ENCODE data around the gene CACNB1. TPM values are rescaled to one million over a fixed set of nuclear protein-coding genes. Genes with fewer than 3 reads are reported as not detected.

Gene CACNB1
- total RNA-seq, 1 donor = 5.8 TPM

- H2AFZ ChIP-seq (ENCODE audit: low read length) = no peak overlapping the region
- DNase-seq (ENCODE audit: insufficient read length, low spot score, missing footprints) = no peak
- H3K9me3 ChIP-seq (ENCODE audit: low read depth, low read length) = no peaks in the 10 kb centered on the region
- H4K20me1 ChIP-seq (ENCODE audit: insufficient read depth, low read length) = no peaks in the 10 kb centered on the region
- no peaks in the 10 kb centered on the region for H3K4me1 ChIP-seq (ENCODE audit: insufficient read depth, low read length)
- peaks cover 7% of the 10 kb centered on the region for H3K27me3 ChIP-seq (ENCODE audit: insufficient read depth, low read length)
- no peak overlapping the region for H3K4me2 ChIP-seq (ENCODE audit: insufficient read depth, low read length)
- TF ChIP-seq, protein P1, sequence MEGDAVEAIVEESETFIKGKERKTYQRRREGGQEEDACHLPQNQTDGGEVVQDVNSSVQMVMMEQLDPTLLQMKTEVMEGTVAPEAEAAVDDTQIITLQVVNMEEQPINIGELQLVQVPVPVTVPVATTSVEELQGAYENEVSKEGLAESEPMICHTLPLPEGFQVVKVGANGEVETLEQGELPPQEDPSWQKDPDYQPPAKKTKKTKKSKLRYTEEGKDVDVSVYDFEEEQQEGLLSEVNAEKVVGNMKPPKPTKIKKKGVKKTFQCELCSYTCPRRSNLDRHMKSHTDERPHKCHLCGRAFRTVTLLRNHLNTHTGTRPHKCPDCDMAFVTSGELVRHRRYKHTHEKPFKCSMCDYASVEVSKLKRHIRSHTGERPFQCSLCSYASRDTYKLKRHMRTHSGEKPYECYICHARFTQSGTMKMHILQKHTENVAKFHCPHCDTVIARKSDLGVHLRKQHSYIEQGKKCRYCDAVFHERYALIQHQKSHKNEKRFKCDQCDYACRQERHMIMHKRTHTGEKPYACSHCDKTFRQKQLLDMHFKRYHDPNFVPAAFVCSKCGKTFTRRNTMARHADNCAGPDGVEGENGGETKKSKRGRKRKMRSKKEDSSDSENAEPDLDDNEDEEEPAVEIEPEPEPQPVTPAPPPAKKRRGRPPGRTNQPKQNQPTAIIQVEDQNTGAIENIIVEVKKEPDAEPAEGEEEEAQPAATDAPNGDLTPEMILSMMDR (IDR thresholded peaks at IDR 0.05; ENCODE audit: extremely low read depth, low read depth, low read length) = no peak
- no peaks in the 10 kb centered on the region for H3K79me2 ChIP-seq (ENCODE audit: insufficient read depth, low read length)
- no peaks in the 10 kb centered on the region for H3K36me3 ChIP-seq (ENCODE audit: insufficient read depth, low read length)
- no peak overlapping the region for H3K4me3 ChIP-seq (ENCODE audit: insufficient read depth, low read length)
- H3K27ac ChIP-seq (ENCODE audit: low read depth, low read length) = no peak overlapping the region
Measured at GRCh38 chr17:39158623-39159022, 38.8 kb downstream of the CACNB1 start.

DNA sequence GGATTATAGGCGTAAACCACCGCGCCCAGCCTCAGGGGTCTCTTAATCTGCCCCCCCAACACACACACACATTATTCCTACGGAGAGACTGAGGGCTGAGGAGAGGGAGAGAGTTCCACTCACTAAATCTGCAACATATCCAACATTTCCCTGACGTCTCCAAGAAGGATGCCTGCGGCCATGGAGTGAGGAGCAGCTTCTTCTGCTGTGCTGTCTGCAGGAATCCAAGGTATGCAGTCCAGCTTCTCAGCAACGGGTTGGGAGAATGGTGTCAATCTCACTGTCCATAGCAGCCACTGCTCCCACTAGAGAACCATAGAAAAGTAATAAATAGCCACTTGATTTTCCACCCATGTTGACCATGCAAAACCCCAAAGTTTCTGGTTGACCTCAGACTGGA lies 41.0 kb downstream of the CACNB1 start:
- Histone ChIP-seq H3K4me2 (ENCODE audit: insufficient read depth, low read length) (no peak overlapping the region), H3K4me1 (ENCODE audit: insufficient read depth, low read length) (peaks cover 13% of the 10 kb centered on the region), H3K4me3 (ENCODE audit: insufficient read depth, low read length) (no peak overlapping the region), H3K9me3 (ENCODE audit: low read depth, low read length) (no peaks in the 10 kb centered on the region), H2AFZ (ENCODE audit: low read length) (no peak overlapping the region), H3K27me3 (ENCODE audit: insufficient read depth, low read length) (peaks cover 16% of the 10 kb centered on the region), H3K27ac (ENCODE audit: low read depth, low read length) (no peak overlapping the region), H4K20me1 (ENCODE audit: insufficient read depth, low read length) (no peaks in the 10 kb centered on the region), H3K79me2 (ENCODE audit: insufficient read depth, low read length) (no peaks in the 10 kb centered on the region), H3K36me3 (ENCODE audit: insufficient read depth, low read length) (no peaks in the 10 kb centered on the region)
- TF ChIP-seq, protein P1 (IDR thresholded peaks at IDR 0.05; ENCODE audit: extremely low read depth, low read depth, low read length) = no peak
- DNase-seq (ENCODE audit: insufficient read length, low spot score, missing footprints) = peak; percentile 11

DNA sequence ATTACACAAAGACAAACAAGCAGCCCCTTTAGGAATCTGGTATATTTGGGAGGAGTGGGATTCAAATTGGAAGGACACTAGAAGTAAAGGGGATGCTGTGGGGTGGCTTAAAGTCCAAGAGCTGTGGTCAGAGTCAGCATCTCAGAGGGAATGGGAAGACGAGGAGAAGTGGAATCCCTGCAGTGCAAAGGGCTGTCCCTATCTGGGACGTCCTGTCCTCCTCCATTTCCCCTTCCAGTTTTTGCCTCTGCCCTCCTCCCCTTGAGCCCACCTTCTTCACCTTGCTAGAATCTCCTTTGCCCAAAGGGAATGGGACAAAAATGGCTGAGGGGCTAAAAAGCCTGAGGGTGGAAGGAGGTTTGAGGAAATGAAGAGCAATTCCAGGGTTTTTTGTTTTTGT lies 41.8 kb downstream of the CACNB1 start:
- Histone ChIP-seq H3K4me2 (ENCODE audit: insufficient read depth, low read length) (no peak overlapping the region), H3K9me3 (ENCODE audit: low read depth, low read length) (no peaks in the 10 kb centered on the region), H3K27me3 (ENCODE audit: insufficient read depth, low read length) (peaks cover 23% of the 10 kb centered on the region), H2AFZ (ENCODE audit: low read length) (no peak overlapping the region), H3K36me3 (ENCODE audit: insufficient read depth, low read length) (no peaks in the 10 kb centered on the region), H4K20me1 (ENCODE audit: insufficient read depth, low read length) (no peaks in the 10 kb centered on the region), H3K4me3 (ENCODE audit: insufficient read depth, low read length) (no peak overlapping the region), H3K79me2 (ENCODE audit: insufficient read depth, low read length) (no peaks in the 10 kb centered on the region), H3K27ac (ENCODE audit: low read depth, low read length) (no peak overlapping the region), H3K4me1 (ENCODE audit: insufficient read depth, low read length) (peaks cover 13% of the 10 kb centered on the region)
- TF ChIP-seq, protein P1 (IDR thresholded peaks at IDR 0.05; ENCODE audit: extremely low read depth, low read depth, low read length) = no peak
- no peak for DNase-seq (ENCODE audit: insufficient read length, low spot score, missing footprints)

DNA sequence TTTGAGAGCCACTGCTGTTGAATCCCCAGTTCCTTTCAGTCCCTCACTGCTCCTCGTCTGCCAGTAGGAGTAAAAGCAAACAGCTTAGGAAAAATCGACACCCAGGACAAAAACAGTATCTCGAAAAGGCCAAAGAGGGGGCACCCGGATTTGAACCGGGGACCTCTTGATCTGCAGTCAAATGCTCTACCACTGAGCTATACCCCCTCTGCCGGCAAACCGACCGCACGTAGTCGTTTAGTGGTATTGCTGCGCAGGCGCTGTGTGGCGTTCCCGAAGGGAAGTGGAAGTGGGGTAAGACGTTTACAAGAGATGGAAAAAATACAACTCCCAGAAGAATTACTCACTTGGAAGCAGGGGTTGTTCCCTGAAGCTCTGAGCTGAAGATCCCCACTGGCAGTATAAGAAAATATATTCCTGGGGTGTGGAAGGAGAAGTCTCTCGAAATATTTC lies 43.8 kb downstream of the CACNB1 start:
- peak overlapping the region; percentile 89 for H3K4me2 ChIP-seq (ENCODE audit: insufficient read depth, low read length)
- H2AFZ ChIP-seq (ENCODE audit: low read length) = peak overlapping the region; percentile 79
- no peaks in the 10 kb centered on the region for H3K9me3 ChIP-seq (ENCODE audit: low read depth, low read length)
- H3K36me3 ChIP-seq (ENCODE audit: insufficient read depth, low read length) = no peaks in the 10 kb centered on the region
- peak overlapping the region; percentile 76 for H3K4me3 ChIP-seq (ENCODE audit: insufficient read depth, low read length)
- no peaks in the 10 kb centered on the region for H4K20me1 ChIP-seq (ENCODE audit: insufficient read depth, low read length)
- TF ChIP-seq, protein P1 (IDR thresholded peaks at IDR 0.05; ENCODE audit: extremely low read depth, low read depth, low read length) = no peak
- H3K27me3 ChIP-seq (ENCODE audit: insufficient read depth, low read length) = peaks cover 41% of the 10 kb centered on the region
- peak; percentile 97 for DNase-seq (ENCODE audit: insufficient read length, low spot score, missing footprints)
- H3K4me1 ChIP-seq (ENCODE audit: insufficient read depth, low read length) = peaks cover 13% of the 10 kb centered on the region
- no peaks in the 10 kb centered on the region for H3K79me2 ChIP-seq (ENCODE audit: insufficient read depth, low read length)
- H3K27ac ChIP-seq (ENCODE audit: low read depth, low read length) = peak overlapping the region; percentile 46

Data from osteoblast (primary cell).